ENCODE results near the gene HEATR9. TPM values are rescaled to one million over a fixed set of nuclear protein-coding genes. Genes with fewer than 3 reads are reported as not detected.

The HEATR9 gene
- total RNA-seq, 4 donors from 2014 or later = 0.27 TPM; not detected in 3

- H3K9me3 ChIP-seq = no peaks in the 10 kb centered on the region
- no peak overlapping the region for H3K27ac ChIP-seq
- no peaks in the 10 kb centered on the region for H3K27me3 ChIP-seq
- no peaks in the 10 kb centered on the region for H3K4me1 ChIP-seq
- WGBS, 2 donors (ENCODE audit: low coverage in 1 of 2) = 90 to 93% methylated on average over 4 to 5 of the region's 5 CpGs
- no peak for ATAC-seq
- peaks cover 4 to 100% of the 10 kb centered on the region in 2 donors for H3K36me3 ChIP-seq
- TF ChIP-seq POLR2AphosphoS5 (IDR thresholded peaks at IDR 0.05) (no peak), POLR2A (IDR thresholded peaks at IDR 0.05) (no peak), CTCF (IDR thresholded peaks at IDR 0.05) (no peak), EP300 (IDR thresholded peaks at IDR 0.05) (no peak)
- H3K4me3 ChIP-seq = no peak overlapping the region
Measured at GRCh38 chr17:35842239-35842638, 26.5 kb downstream of the HEATR9 start.

- H3K4me1 ChIP-seq = no peaks in the 10 kb centered on the region
- 77 to 100% methylated on average over 2 to 3 of the region's 4 CpGs for WGBS, 2 donors (ENCODE audit: low coverage in 1 of 2)
- H3K36me3 ChIP-seq = peaks cover 4 to 100% of the 10 kb centered on the region in 2 donors
- H3K27ac ChIP-seq = no peak overlapping the region
- H3K4me3 ChIP-seq = no peak overlapping the region
- no peak for TF ChIP-seq POLR2A (IDR thresholded peaks at IDR 0.05)
- no peak for TF ChIP-seq CTCF (IDR thresholded peaks at IDR 0.05)
- no peak for TF ChIP-seq EP300 (IDR thresholded peaks at IDR 0.05)
- TF ChIP-seq POLR2AphosphoS5 (IDR thresholded peaks at IDR 0.05) = no peak
- no peaks in the 10 kb centered on the region for H3K9me3 ChIP-seq
- ATAC-seq = no peak
- no peaks in the 10 kb centered on the region for H3K27me3 ChIP-seq
Measured at GRCh38 chr17:35841505-35841904, 27.2 kb downstream of the HEATR9 start.

GRCh38 chr17:35841101-35841500 lies 27.6 kb downstream of the HEATR9 start:
- 72 to 81% methylated on average over 3 of the region's 3 CpGs for WGBS, 2 donors (ENCODE audit: low coverage in 1 of 2)
- Histone ChIP-seq H3K27me3 (no peaks in the 10 kb centered on the region), H3K27ac (no peak overlapping the region), H3K4me1 (no peaks in the 10 kb centered on the region), H3K4me3 (no peak overlapping the region), H3K36me3 (peaks cover 7 to 100% of the 10 kb centered on the region in 2 donors), H3K9me3 (no peaks in the 10 kb centered on the region)
- ATAC-seq = no peak
- TF ChIP-seq POLR2A (IDR thresholded peaks at IDR 0.05) (no peak), EP300 (IDR thresholded peaks at IDR 0.05) (no peak)

- peaks cover 0 to 91% of the 10 kb centered on the region in 2 donors for H3K36me3 ChIP-seq
- H3K4me1 ChIP-seq = peaks cover 0 to 29% (median under 1%) of the 10 kb centered on the region in 3 donors
- ATAC-seq = no peak
- H3K9me3 ChIP-seq = no peaks in the 10 kb centered on the region
- WGBS, 2 donors (ENCODE audit: low coverage in 1 of 2) = 100% methylated on average over 1 of the region's 1 CpG; no CpG with 5 or more reads in 1 of the 2 donors
- TF ChIP-seq EP300 (IDR thresholded peaks at IDR 0.05) = no peak
- no peak for TF ChIP-seq CTCF (IDR thresholded peaks at IDR 0.05)
- TF ChIP-seq POLR2AphosphoS5 (IDR thresholded peaks at IDR 0.05) = no peak
- TF ChIP-seq POLR2A (IDR thresholded peaks at IDR 0.05) = no peak
- H3K27me3 ChIP-seq = no peaks in the 10 kb centered on the region
- no peak overlapping the region for H3K27ac ChIP-seq
- no peak overlapping the region for H3K4me3 ChIP-seq
Measured at GRCh38 chr17:35825206-35825605, 43.5 kb downstream of the HEATR9 start.

GRCh38 chr17:35821308-35821707 lies 47.4 kb downstream of the HEATR9 start:
- no peaks in the 10 kb centered on the region for H3K9me3 ChIP-seq
- no peaks in the 10 kb centered on the region for H3K27me3 ChIP-seq
- peak; percentile 65 for ATAC-seq
- H3K4me3 ChIP-seq = no peak overlapping the region
- peaks cover 6 to 67% (median 7%) of the 10 kb centered on the region in 3 donors for H3K4me1 ChIP-seq
- peaks cover 0 to 75% of the 10 kb centered on the region in 2 donors for H3K36me3 ChIP-seq
- 16 to 62% methylated on average over 2 of the region's 2 CpGs for WGBS, 2 donors (ENCODE audit: low coverage in 1 of 2)
- H3K27ac ChIP-seq = peak overlapping the region; percentile 77 to 82 (median 80)
- TF ChIP-seq EP300 (IDR thresholded peaks at IDR 0.05) (no peak), POLR2AphosphoS5 (IDR thresholded peaks at IDR 0.05) (peak; percentile 67)

GRCh38 chr17:35819455-35819854 lies 49.2 kb downstream of the HEATR9 start:
- TF ChIP-seq POLR2A (IDR thresholded peaks at IDR 0.05) (no peak), EP300 (IDR thresholded peaks at IDR 0.05) (no peak), POLR2AphosphoS5 (IDR thresholded peaks at IDR 0.05) (no peak), CTCF (IDR thresholded peaks at IDR 0.05) (peak in 1 of 4 experiments; percentile 29)
- no peaks in the 10 kb centered on the region for H3K9me3 ChIP-seq
- no peak overlapping the region for H3K4me3 ChIP-seq
- H3K27me3 ChIP-seq = no peaks in the 10 kb centered on the region
- H3K36me3 ChIP-seq = peaks cover 0 to 62% of the 10 kb centered on the region in 2 donors
- peak overlapping the region in 2 of 4 donors; percentile 77 for H3K27ac ChIP-seq
- no peak for ATAC-seq
- peaks cover 13 to 86% (median 19%) of the 10 kb centered on the region in 3 donors for H3K4me1 ChIP-seq
- WGBS, 2 donors (ENCODE audit: low coverage in 1 of 2) = 33 to 48% methylated on average over 1 of the region's 1 CpG

Measured in gastroesophageal sphincter (tissue), 4 donors.